Stimulated activated CD4-positive, alpha-beta T cell treated with anti-CD3 and anti-CD28 coated beads, Interleukin-15, amount 100 ng/mL, for 1 hour (primary cell): ENCODE data around the gene CAPN12.

ENCODE experiments used
- DNase-seq, 2 donors: peaks; one replicate each; pipeline ENCODE4 v3.0.0-alpha.2; 2020; ENCODE audit warnings: low read depth in 1 of 2, low spot score in 1 of 2

Gene CAPN12

DNA sequence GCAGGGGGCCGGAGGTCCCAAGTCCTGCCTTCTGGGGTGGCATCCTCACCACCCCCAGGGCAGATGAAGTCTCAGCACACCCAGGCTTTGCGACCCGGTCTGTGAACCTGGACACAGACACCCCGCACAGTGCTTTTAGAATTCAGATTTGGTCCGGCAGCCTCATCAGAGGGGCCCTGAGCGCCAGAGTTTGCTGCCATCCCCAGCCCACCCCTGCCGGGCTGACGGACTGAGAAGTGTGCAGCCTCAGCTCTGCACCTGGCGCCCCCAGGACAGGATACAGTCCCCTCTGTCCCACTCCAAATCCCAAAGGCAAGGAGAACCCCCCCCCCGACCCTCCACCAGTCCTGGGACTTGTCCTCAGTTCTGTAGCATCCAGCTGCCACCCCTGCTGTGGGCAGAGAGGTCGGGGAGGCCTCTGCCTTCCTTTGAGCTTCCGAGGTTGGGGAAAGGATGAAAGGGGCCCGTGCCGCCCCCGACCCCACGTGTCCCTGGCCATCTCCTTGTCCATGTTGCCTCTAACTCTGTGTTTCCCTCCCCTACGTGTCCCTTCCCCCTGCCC lies 16.9 kb downstream of the CAPN12 start:
- DNase-seq: no peak

DNA sequence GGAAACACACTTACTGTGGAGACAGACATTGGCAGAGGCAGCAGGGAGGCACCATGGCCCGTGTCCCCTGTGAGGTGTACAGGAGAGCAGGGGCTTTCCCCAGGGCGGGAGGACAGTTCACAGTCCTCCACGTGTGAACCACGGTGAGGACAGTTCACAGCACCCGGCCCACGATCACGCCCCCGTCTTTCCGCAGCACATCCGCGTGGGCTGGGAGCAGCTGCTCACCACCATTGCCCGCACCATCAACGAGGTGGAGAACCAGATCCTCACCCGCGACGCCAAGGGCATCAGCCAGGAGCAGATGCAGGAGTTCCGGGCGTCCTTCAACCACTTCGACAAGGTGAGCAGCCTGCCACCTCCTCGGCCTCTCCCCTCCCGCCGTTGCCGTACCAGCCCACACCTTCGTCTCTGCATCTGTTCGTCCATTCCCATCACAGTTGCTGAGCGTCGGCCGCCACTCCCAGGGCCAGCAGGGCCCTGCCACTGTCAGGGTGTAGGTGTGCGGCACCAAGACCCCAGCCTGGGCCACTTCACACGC lies 17.4 kb downstream of the CAPN12 start:
- no peak for DNase-seq

DNA sequence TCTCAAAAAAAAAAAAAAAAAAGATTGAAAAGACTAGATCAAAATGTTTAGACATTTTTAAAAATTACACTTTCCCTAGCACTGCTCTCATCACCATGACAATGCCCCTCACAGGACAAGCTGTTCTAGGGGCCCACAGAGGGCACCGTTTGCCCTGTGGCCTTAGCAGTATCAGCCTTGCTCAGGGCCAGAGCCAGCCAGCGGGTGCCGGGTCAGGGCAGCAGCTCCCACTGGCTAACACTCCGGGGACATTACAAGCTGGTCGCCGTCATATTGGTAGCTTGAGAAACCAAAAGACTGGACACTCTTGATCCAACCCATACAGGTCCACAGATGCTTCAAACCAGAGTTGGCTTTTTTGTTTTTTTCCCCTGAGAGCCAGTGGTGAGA lies 18.0 kb downstream of the CAPN12 start:
- DNase-seq: no peak

DNA sequence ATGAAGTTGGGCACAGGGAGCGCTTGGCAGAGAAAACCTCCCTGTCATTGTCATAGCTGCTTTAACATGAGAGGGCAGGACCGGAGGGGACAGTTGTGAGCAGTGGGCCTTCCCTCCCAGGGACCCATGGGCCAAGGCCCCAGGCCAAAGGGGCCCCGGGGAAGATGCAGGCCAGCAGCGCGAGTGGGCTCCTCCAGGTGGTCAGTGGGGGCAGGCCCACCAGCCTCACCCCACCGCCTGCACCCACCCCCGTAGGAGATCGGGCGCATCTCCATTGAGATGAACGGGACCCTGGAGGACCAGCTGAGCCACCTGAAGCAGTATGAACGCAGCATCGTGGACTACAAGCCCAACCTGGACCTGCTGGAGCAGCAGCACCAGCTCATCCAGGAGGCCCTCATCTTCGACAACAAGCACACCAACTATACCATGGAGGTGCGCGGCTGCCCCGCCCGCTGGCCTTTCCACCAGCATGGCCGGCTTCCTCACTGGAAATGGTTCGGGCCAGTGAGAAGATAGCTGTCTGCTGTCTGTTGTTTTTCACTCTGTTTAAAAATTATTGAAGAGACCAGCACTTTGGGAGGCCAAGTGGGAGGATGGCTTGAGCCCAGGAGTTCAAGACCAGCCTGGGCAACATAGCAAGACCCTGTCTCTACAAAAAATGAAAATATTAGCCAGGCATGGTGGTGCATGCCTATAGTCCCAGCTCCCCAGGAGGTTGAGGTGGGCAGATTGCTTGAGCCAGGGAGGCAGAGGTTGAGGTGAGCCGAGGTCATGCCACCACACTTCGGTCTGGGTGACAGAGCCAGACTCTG lies 18.6 kb downstream of the CAPN12 start:
- DNase-seq: no peak

DNA sequence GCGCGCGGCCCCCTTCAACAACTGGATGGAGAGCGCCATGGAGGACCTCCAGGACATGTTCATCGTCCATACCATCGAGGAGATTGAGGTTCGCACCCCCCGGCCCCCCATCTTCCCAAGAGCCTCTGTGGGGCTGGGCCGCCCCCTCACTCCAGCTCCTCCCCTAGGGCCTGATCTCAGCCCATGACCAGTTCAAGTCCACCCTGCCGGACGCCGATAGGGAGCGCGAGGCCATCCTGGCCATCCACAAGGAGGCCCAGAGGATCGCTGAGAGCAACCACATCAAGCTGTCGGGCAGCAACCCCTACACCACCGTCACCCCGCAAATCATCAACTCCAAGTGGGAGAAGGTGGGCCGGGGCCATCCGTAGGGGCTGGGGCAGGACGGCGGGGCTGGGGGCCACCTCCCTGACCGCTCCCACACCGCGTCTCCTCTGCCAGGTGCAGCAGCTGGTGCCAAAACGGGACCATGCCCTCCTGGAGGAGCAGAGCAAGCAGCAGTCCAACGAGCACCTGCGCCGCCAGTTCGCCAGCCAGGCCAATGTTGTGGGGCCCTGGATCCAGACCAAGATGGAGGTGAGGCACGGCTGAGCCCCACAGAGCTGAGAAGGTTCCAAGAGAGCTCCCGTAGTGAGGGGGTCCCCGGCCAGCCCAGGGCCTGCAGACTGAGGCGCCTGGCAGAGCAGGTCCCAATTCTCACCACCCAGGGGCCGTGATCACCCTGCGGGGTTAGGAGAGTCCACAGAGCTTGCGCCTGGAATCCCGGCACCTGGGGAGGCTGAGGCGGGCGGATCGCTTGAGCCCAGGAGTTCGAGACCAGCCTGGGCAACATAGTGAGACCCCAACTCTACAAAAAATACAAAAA lies 20.1 kb downstream of the CAPN12 start:
- DNase-seq: no peak

DNA sequence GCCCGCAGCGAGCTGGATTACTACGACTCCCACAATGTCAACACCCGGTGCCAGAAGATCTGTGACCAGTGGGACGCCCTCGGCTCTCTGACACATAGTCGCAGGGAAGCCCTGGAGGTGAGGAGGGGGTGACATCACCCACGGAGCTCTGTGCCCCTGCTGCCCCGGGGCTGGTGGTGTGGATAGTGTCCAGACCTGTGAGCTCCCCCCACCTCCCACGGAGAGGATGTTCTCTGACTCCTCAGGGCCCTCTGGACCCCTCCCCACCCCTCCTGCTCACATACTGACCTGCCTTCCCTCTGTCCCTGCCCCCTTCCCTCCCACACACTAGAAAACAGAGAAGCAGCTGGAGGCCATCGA lies 20.7 kb downstream of the CAPN12 start:
- DNase-seq: no peak

DNA sequence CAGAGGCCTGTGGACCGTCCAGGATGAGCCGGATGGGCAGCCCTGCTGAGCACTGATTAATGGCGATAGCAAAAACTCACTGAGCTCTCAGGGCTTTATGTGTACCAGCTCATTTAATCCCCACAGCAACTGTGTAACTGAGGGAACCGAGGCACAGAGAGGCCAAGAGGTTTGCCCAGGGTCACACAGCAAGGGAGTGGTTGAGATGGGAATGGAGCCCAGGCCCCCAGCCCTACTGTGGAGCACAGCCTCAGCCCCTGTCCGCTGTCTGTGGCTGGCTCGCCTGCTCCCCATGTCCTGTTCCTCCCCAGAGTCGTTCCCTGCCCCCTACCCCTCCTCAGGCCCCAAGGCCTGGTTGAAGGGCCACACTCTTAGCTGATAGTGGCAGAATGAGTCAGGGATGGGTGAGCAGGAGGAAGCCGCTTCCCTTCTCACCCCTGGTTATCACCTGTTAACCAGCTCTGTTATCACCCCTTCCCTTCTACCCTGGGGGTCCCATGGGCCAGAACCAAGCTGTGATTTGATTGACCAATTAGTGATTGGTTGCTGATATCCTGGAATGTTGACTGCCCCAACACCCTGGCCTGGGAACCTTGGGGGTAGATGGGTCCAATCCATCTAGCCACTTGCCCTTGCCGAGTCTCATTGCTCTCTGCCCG lies 21.2 kb downstream of the CAPN12 start:
- no peak for DNase-seq

DNA sequence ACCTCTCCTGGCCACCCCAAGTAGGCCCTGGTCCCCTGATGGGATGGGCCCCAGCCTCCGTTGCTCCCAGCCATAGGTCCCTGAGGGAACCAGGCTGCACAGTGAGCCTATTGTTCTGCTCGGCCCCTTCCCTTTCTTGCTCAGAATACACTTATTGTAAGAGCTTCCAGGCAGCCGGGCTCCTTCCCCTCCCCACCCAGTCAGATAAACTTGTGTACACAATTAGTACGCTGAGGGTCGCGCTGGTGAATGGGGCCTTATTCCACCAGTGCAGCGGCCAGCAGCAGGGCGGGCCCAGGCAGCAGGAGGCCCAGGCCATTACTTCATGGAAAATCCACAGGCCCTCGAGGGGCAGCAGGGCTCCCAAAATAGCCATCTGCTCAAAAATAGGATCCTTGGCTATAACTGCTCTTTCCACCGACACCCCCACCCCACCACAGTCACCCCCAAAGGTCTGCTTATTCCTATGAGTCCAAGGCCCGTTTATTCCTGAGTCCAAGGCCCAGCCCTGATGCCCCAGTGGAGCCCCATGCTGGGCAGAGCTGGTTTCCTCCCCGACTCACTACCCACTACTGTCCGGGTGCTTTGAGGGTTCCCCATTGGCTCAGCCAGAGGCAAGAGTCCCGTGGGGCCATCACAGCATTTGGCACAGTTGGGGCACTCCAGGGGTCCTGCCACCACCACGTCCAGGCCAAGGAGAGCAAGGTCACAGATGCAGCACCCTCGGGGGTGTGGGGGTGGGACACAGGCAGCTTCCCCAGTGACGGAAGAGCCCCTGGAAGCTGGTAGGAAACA lies 22.1 kb downstream of the CAPN12 start:
- DNase-seq: no peak

DNA sequence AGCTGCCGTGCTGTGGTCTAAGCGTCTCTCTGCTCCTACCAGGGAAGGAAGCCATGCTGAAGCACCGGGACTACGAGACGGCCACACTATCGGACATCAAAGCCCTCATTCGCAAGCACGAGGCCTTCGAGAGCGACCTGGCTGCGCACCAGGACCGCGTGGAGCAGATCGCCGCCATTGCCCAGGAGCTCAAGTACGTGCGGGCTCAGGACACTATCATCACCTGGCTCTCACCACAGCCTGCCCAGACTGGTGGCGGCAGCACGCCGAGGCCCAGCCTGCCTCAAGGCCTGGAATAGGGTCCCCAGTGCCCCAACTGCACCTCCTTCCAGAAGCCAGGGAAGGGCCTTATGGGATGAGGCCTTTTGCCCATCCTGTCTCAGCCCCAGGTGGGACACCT lies 22.8 kb downstream of the CAPN12 start:
- no peak for DNase-seq

DNA sequence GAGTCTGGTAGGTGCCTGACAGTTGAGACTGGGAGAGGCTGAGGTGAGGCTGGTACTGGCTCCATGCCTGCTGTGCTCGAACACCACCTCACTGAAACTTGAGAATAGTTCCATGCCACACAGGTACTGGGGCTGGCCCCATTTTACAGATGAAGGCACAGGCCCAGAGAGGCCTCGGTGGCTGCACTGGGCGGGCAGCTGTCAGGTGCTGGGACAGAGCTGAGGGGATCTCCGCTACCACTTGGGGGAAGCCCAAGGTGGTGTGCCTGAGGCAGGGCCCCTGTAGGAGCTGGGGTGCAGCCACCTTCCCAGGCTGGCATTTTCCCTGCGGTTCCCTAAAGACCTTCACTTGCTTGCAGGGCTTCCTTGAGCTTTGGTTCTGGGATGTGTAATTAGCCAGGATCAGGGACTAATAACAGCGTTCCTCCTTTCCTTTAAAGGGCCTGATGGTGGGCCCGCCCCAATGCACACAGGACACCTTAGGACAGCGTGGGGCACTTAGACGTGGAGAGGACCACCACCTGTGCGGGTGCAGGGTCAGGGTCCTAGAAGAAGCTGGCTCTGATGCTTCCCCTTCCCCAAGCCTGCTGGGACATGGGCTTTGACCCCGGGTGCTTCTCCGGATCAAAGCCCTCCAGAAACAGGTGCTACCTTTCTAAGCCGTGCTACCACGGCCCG lies 23.6 kb downstream of the CAPN12 start:
- no peak for DNase-seq

DNA sequence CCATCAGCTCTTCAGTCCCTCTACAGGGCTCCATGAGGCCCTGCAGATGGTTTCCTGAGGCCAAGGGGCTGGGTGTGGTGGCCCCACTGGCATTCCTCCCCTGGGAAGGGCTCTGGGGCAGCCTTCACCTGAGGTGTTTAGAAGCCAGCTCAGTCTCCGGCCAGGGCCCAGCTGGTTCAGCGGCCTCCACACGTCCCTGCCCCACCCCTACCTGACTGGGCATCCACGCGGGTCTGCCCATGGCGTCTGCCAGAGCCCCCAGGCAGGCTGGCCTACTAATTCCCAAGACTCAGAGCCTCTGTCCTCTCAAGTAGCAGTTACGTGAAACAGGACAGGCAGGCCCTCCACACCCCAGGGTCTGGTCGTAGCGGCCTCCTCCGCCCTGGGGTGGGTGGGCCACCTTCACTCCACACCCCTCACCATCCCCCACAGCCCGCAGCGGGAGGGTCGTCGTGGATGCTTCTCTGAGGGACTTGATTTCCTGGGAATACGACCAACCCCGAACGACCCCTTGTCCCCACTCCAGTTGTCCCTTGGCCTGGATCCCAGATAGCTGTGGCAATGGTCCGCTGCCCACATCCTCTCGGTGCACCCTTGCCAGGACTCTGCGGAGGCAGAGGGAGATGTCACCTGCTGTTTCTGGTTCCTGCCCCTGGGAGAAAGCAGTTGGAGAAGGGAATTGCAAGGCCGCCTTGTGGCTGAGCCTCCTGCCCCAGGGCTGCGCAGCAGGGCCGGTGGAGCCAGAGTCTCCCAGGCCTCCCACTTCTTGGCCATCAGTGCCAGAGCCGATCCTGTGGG lies 24.3 kb downstream of the CAPN12 start:
- DNase-seq: no peak

DNA sequence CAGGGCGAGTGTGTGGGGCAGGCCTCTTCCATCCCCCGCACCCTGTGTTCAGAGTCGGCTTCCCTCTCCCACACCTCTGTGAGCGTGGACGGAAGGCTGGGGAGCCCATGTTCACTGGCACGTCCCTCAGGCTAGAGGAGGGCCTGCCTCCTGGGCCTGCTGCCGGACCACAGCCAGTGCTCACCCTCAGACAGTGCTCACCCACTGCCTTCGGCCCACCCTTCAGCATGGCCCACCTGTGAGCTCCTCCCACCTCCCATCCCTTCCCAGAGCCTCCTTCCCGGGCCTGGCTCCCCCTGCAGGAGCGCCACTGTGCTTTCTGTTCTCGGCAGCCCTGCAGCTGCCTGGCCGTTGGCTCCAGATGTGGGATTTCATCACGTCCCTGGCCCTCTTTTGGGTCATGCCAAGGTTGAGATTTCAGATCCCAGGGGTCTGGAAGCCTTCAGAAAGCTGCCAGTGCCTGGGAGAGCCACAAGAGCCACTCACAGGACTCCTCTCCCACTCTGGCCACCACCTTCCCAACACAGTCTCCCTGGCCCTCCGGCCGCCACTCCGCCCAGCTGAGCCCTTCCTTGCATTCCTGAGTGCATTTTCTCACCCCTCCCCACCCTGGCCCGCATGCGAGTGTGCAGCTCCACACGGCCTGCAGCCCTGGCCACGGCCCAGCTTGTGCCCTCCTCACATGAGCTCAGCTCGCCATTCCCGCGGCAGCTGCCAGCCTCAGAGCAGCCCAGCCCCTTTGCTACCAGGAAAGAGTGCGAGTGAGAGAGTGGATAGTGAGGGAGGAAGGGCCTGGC lies 25.3 kb downstream of the CAPN12 start:
- no peak for DNase-seq

DNA sequence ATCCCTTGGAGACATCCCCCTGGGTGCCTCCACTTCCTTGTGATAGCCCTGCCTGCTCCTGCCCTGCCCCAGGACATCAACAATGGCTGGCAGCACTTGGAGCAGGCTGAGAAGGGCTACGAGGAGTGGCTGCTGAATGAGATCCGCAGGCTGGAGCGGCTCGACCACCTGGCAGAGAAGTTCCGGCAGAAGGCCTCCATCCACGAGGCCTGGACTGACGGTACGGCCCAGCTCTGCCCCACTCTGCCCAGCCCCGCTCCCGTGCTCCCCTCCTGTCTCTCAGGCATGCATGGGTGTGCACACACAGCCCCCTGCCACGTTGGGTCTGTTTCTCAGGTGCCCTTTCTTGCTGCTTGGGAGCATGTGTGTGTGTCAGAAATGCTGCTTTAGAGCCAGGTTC lies 26.4 kb downstream of the CAPN12 start:
- no peak for DNase-seq

DNA sequence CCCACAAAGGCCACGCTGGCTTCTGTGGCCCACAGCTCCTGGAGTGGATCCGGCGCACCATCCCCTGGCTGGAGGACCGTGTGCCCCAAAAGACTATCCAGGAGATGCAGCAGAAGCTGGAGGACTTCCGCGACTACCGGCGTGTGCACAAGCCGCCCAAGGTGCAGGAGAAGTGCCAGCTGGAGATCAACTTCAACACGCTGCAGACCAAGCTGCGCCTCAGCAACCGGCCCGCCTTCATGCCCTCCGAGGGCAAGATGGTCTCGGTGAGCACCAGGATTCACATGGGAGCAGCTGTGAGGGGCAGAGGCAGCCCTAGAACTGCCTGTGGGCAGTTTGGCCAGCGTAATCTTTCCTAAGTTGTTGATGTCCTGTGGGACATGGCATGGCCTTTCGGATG lies 27.2 kb downstream of the CAPN12 start:
- no peak for DNase-seq

DNA sequence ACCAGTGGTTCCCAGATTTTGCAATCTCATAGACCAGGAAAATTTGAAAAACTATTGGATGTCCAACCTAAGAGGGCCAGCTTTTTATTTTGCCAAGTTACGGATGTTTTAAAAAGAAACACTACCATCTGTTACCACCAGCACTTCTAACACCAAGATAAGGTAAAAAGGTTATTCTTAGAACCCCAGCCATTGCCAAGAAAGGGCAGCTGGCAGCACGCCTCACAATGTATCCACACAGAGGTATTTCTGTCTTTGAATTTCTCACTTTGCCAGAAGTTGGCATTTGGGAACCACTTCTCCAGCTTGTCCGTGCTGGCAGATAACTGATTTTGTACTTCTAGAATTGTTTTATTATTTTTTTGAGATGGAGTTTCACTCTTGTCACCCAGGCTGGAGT lies 28.7 kb downstream of the CAPN12 start:
- no peak for DNase-seq

DNA sequence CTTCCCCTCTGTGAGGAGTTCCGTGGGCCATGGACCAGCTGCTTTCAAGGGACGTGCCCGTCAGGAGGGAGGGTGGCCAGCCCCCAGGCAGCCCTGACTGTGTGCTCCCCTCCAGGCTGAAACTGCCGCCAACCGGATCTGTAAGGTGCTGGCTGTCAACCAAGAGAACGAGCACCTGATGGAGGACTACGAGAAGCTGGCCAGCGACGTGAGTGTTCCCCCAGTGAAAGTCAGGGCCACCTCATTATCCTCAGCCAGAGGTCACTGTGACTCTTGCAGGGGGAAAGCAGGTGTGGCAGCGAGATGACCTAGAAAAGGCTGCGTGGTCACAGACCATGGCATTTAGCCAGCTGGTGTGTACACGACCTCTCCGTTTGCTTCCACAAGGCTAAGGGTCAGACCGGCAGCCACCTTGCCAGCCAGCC lies 29.9 kb downstream of the CAPN12 start:
- DNase-seq: no peak

DNA sequence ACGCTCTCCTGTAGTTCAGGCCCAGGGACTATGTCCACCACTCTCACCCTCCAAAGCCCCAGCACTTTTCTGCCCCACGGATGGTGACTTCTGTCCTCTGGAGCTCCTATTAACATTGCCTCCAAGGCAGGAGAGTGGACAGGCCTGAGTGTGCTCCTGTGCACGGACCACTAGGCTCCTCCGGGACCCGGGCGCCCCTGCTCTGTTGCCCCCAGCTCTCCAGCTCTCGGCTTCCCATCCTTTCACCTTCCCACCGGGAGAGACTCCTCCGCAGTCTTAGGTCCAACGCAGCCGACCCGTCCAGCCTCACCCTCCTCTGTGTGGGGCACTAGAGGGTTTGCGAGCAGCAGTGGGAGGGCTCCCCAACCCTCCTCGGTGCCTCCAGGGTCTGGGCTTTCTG lies 30.4 kb downstream of the CAPN12 start:
- no peak for DNase-seq

DNA sequence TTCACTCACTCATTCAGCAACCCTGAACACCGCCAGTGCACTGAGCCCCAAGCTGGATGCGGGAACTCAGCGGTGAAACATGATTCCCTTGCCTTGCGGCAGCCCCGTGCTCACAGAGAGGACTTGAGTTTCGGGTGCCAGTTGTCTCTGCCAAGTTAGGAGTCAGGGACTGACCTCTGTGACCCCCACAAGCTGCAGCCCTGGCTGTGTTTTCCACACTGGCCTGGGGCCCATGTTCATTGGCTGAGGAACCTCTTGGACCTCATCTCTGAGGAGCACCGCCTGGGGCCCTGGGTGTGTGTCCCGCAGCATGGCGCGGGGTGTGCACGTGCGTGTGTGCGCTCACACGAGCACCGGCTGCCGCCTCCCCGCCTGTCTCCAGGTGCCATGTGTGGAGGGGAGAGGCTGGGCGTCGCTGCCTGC lies 31.0 kb downstream of the CAPN12 start:
- no peak for DNase-seq
